Stimulated activated CD8-positive, alpha-beta memory T cell treated with anti-CD3 and anti-CD28 coated beads, Interleukin-12 subunit alpha, Interleukin-12 subunit beta, amount 100 ng/mL, for 24 hours (primary cell): ENCODE data around the gene TNKS1BP1.
"Not testable (repeated sequence)": the region's sequence is repeated elsewhere in the genome, so short reads cannot be mapped to it uniquely, and the experiment has no call there.

ENCODE experiments used
- DNase-seq: peaks from one replicate; pipeline ENCODE4 v3.0.0-alpha.2; 2020; ENCODE audit errors: extremely low read depth

The TNKS1BP1 gene

DNA sequence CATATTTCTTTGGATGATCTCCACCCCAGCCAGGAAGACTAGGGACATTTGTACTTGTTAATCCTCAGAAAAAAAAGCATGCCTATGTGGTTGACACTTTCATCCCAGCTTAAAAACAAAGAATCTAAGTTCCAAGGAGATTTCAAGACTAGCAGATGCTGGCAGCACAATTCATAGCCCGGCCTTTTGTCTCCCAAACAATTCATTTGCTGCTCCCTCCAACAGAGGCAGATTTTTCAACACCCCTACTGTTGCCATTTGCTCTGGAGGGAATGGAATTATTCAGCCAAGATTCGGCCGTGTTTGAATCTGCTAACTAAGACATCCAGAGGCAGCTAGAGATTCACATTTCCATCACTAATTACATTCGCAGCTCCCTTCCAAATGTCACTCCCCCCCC, 28.7 kb upstream of the TNKS1BP1 start:
- DNase-seq: no peak

DNA sequence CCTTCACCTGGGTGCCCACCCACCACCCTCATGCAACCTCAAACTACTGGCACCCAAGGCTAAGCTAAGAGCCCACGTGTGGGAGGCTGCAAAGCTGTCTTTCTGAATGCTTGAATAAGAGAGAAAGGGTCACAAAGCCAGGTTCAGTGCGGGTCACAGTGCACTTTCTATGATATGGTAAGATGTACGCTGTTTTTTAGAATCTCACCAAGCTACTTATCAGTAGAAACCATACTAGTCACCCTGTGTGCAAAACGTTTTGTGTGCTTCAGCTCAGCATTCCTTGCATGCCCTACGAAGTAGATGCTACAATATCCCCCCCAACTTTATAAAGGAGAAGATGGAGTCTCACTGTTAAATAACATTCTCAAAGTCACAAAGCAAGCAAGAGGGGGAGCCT, 28.3 kb upstream of the TNKS1BP1 start:
- no peak for DNase-seq

DNA sequence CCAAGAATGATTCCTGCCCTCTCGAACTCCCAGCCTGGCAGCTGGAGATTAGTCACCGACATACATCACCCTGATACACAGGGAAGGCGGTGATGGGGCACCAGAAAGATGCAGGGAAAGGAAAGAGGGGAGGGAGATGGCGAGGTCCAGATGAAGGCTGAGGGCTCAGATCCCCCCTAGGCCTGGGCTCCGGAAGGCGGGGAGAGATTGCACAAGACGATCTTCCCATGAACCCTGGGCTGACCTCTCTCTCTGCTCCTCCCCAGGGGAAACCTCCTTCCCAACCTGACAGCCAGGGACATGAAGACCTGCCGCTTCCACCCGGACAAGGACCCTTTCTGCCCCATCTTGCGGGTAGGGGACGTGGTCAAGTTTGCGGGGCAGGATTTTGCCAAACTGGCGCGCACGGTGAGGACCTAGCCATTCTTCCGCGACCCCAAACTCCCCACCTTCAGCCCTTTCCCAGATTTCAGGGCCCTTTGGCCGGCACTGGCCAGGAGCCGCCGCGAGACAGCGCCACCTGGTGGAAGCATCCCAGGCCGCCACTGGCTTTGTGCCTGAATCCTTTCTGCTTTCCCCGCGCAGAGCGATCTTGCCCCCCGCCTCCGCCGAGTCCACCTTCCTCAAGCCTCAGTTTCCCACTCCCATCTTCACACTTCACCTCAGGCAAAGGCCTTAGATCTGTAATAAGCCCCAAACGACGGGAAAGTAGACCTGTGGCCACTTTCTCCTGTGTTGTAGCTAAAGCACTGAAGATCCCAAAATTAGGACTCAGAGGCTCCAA, 24.9 kb upstream of the TNKS1BP1 start:
- peak; percentile 40 for DNase-seq

DNA sequence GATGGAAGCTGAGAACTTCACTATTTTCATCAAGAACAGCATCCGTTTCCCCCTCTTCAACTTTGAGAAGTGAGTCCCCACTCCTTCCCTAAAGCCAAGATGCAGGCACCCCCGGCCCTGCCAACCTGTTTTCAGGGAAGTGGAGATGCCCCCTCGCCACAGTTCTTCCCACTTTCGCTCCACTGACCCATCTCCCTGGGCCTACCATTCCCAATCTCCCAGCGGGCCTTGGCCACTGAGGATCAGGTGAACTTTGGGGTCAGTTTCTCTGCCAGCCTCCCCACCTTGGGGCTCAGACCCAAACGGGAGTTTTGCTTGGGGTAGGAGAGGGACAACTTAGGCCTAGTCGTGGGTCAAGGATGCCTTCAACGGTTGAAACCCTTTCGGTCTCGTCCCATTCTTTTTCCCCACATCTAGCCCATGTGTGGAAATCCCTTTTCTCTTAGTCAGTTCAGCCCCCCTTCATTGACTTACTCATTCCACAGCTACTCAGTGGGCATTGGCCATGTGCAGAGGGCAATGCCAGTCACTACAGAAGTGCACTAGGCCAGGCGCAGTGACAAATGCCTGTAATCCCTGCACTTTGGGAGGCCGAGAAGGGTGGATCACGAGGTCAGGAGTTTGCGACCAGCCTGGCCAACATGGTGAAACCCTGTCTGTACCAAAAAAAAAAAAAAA, 24.0 kb upstream of the TNKS1BP1 start:
- no peak for DNase-seq

DNA sequence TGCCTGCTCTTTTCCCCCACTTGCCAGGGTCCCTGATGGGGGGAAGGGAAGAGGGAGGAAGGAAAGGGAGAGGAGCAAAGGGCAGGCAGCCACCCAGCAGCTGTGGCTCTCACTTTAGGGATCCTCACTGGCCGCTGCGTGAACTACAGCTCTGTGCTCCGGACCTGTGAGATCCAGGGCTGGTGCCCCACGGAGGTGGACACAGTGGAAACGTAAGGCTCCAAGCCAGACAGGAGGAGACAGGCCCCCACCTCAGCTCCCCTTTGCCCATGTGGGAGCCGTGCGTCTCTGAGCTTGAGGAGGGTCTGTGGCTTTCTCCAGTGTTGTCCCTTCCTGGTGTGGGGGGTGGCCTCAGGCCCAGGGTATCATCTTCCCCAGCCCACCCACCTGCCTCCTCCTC, 23.3 kb upstream of the TNKS1BP1 start:
- no peak for DNase-seq

DNA sequence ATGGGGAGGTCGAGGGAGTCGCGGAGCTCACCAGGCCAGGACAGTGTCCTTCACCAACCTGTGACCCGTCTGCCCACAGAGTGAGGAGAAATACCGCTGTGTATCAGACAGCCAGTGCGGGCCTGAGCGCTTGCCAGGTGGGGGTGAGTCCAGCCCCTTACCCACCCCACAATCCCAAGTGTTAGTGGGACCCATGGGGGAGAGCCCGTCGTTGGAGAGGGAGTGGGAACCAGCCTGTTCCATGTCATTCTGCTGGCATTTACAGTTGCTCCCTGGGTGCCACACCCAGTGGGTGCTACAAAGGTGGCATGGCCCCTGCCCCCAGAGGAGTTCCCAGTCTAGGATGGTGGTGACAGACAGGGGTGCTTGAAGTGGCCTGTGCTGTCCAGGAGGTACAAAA, 22.6 kb upstream of the TNKS1BP1 start:
- no peak for DNase-seq

DNA sequence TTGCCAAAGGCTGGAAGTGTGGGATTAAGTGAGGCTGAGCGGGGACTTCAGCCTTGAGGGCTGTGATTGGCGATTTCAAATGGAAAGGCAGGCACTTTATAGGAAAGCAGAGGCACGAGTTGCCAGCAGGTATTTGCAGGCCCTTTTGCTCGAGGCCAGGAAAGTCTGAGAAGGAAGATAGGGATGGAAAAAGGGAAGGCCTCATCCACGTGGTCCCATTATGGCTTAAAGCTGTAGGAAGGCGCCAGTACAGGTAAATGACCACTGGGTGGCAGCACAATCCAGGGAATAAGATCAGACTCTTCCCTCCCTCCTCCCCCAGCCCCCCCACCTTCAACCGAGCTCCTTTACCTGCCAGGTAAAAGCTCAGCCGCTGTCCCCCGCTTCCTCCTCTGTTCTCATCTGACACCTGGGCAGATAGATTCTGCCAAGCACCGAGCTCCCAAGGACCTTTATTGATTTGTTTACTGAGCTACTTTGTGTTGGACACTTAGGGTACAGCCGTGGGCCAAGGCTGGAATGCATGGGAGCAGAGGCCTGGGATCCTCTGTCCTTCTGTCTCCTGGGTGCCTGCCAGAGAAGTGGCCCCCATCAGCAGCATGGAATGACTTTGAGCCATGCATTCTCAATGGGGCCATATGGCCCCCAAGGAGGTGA, 20.9 kb upstream of the TNKS1BP1 start:
- no peak for DNase-seq

DNA sequence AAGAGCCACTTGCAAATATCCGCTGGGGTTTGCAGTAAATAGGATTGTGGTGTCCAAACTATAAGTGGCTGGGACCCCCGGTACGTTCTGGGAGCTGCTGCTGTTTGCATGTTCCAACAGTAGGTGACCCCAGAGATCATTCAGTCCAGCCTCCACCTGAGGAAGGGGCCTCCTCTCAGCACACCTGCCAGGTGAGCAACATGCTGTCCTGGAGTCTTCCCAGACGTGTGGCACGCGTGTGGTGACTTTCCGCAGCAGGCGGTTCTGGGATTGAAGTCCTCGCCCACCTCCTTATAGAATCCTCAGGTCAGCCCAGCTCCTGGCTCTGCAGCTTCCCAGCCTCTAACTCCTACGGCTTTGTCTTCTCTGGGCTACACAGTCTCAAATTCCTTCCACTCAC, 20.1 kb upstream of the TNKS1BP1 start:
- no peak for DNase-seq

DNA sequence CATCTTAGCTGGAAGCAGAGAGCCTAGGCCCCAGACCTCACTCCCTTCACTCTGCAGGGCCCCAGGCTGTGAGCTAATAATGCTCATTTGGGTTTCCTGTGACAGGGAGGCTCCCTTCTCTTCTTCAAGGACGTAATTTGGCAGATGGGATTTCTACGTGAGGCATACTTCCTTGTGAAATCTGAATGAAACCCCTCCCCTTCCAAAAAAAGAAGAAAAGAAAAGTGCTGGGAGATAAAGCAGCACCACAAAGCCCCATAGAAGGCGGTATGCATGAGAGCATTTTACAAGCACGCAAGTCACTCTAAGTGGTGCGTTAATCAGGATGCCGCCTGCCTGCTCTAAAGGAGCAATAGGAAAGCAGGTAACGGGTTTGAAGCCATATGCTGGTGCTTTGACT, 19.1 kb upstream of the TNKS1BP1 start:
- DNase-seq: no peak

DNA sequence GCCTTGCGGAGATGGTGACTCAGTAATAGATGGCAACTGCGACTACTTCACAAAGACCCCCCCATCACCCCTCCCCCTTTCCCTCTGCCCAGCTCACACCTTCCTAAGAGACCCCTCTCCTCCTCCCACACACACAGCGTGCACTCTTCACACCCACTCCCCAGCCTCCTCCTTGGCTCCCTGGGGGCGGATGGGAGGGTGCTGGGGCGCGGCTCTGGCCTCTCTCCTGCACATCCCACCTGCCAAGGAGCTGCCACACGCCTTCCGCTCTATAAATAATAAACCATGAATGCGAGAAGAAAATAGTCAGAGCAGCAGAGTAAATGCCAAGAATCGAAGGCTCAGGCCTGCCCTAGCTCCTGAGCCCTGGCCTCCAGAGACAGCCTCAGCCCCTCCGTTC, 17.9 kb upstream of the TNKS1BP1 start:
- DNase-seq: no peak

DNA sequence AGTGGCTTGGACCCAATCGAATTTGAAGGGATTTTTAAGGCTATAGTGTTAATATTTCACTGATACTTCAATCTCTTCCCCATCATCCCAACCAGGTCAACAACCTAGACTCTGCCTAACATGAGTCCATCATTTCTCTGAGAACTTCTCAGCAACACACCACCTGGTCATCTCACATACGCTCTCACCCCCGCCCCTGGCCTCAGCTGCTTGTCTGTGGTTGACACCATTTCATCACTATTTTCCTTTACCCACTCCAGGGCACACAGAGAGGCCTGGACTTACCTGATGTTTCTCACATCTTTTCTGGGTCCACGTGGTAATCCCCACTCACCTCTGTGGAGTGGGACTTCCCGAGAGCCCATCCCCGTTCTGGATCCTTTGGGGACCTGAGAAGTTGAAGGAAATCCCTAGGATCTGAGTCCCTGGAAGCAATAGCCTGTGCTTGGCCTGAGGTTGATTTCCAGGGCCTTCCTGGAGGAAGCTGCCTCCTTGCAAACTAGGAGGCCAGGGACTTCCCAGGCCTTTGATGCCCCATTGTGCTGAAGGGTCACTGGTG, 16.6 kb upstream of the TNKS1BP1 start:
- DNase-seq: no peak

DNA sequence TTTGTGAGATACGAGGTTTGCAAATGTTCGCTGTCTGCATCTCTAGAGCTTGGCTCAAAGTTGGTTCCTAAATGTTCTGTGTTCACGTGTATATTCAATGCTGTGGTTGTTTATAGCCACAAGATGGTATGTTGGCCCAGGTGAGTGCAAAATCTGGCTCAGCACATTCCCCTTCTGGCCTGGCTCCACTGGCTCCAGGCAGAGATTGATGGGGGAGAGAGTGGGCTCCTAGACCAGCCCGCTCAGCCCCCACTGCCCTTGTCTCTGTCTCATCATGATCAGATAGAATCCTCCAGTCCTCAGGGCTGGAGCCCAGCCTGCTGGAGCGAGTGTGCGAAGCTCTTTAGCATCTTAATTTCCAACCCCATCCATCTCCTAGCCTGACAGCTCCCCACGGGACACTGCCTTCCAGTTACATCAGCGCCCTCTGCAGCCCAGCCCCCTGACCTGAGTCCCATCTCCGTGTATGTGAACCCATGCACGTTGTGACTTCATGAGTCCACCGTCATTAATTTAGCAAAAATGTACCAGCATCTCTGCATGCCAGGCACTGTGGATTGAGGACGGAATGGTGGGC, 15.4 kb upstream of the TNKS1BP1 start:
- no peak for DNase-seq

DNA sequence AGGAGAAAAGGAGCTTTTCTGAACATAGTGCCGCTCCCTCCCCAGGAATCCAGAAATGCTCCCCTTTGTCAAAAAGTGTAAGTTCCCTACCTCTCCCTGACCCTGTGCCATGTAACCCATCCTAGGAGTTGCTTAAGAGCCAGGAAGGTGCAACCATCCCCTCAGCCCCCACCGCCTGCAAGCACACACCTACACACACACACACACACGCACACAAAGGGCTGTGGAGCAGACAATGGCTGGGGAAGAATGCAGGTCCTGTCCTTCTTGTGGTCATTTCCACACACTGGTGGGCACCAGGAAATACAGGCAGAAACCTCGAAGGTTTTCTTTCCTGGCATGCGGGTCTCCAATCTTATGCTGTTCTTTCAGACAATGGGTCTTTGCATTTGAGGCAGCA, 14.6 kb upstream of the TNKS1BP1 start:
- DNase-seq: no peak

DNA sequence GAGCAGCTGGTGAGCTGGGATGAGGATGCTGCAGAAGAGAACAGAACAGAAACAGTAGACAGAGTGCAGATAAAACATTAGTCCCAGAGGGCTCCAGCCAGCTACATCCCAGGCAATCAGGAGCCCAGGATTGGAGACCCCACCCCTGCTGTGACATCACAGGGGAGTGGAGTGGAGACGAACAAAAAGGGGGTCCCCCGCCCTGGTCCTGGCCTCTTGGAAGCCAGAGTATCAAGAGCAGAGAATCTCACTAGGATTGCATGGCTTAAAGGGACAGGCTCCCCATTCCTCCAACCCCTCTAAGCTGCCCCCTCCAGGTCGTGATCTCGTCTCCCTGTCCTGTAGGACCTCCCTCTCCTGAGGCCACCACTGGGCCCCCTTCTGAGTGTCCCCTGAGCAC, 13.4 kb upstream of the TNKS1BP1 start, which contains the start of gene P2RX3:
Gene P2RX3 (plus strand): TSS at position 211 of the 400 bp plus-strand sequence. CDS start 199 bp downstream, outside the sequence.
- no peak for DNase-seq

DNA sequence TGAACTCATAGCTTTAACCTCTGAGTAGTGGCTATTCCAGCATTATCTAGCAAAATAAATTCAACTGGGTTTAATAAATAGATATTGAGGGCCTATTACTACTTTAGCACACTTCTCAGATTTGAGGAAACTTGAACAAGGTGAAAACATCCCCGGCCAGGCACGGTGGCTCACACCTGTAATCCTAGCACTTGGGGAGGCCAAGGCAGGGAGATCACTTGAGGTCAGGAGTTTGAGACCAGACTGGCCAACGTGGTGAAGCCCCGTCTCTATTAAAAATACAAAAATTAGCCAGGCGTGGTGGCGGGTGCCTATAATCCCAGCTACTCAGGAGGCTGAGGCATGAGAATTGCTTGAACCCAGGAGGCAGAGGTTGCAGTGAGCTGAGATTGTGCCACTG, 12.1 kb upstream of the TNKS1BP1 start:
- DNase-seq: not testable (repeated sequence)

DNA sequence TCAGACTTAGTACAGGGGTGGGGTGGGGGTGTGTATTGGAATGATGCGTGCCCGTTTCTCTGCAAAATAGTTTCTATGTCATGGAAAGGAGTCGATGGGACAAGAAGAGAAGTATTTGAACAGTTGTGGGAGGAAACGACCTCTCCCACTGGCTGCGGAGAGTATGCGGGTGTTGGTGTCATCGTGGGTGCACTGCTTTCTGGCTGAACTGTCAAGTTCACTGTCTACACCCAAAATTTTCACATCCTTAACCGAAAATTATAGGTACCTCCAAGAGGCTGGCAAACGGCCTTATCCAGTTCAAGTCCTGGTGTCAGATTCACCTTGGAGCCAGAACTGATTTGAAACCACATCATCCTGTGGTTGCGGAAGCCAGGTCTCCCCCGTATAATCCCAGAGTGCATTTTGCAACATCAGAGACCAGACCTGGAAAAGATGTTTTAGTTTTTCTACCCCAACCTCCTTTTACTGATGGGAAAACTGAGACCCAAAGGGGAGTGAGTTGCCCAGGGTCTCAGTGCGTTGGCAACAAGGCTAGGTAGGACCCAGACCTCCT, 11.4 kb upstream of the TNKS1BP1 start:
- no peak for DNase-seq

DNA sequence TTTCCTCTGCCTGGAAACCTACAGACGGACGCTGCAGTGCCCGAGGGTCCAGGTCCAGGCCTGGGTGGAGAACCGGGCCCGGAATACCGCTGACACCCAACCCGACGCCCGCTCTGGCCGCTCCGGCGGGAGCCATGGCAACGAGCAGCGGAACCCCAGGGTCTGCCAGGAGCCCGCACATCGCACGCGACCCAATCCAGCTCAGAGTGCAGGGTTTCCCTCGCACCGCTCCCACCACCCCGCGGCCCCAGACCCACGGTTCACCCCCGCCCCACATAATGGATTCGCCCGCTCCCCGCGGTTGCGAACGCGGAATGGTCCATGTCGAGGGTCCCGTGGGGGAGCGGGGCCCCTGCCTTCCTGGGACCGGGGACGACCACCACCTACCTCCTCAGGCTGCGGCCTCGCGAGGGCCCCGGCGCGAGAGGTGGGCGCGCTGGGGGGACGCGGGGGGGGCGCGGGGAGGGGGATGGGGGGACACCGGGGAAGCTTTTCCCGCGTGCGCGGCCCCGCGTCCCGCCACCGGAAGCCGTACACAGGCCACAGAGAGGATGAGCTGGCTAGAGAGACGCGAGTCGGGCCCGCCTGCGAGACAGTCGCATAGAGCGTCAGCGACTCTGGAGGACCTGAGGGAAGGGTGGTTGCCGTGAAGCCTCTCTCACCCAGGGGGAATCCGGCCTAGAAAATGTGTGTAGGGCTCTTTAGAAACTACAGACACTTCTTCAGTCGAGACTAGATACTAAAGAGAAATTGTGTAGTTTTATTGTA, 10.8 kb upstream of the TNKS1BP1 start, which contains the start of gene SSRP1:
Gene SSRP1 (minus strand): TSS at position 550 of the 768 bp plus-strand sequence. CDS start 771 bp downstream, outside the sequence.
- DNase-seq: peak; percentile 75

DNA sequence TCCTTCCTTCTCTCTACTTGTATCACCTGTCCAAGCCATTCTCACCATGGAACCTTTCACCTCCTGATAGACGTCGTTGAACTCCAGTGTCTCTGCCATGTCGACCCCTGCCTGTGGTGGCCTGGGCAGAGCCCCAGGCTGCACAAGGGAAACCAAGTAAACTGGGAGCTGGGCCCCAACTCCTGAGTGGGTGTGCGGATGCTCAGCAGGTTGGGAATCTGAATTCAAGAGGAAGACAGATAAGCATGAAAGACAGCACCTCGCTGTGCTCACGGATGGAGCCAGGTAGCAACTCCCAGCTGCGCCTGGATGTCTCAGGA, 10.2 kb upstream of the TNKS1BP1 start:
- no peak for DNase-seq

DNA sequence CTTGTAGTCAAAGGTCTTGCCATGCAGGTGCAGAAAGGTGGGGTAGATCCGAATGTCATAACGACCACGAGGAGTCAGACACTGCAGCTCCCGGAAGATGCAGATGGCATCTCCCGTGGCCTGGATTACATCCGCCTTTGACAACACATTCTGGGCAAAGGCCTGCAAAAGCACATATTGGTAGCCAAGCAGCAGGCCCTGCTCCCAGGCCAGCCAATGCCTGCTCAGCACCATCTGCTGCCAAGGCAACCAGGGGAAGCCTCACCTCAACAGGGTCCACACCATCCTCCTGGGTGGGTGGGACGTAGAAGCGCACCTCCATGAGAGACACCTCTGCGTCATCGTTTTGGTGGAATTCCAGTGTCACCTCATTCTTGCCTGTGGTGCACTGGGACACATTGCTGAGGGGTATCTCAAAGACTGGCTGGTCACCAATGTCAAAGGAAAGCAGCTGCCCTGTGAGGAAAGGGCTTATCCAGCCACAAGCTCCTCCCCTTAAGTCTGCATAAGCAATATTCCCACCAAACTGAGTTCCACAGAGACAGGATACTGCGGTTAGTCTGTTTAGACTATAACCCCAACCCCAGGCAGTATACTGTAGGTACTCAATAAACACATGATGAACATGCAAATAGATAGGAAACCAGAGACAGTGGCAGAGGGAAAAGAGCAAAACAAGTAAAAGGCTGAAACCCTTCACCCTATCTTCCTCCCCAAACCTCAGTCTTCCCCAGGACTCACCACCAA, 8.1 kb upstream of the TNKS1BP1 start:
- DNase-seq: no peak

DNA sequence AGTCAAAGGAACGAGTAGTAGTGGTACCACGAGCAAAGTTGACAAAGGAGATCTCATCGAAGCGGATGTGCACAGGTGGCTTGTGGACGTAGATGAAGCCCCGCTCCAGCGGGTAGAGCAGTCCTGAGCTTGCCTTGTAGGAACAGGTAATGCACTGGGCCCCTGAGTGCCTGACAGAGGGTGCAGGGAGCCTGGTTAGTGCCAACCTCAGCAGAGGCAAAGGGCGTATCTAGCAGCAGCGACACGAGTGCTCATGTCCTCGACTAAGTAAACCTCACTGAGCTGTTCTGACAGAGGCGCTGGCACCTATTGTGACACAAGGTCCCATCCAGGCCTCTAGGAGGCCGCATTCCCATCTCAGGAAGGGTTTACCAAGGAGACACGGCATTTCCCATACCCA, 7.0 kb upstream of the TNKS1BP1 start:
- DNase-seq: no peak
